Epidermal melanocyte (primary cell): ENCODE measurements around the gene TK2.
A peak's percentile ranks its signal among the peaks of the same experiment; 100 is the strongest.
"Not testable (repeated sequence)": the region's sequence is repeated elsewhere in the genome, so short reads cannot be mapped to it uniquely, and the experiment has no call there.

Experiments
- DNase-seq: peaks from one replicate; pipeline ENCODE4 v3.0.0; 2011; ENCODE audit warnings: low spot score; ENCODE audit not compliant: insufficient read length

The TK2 gene

DNA sequence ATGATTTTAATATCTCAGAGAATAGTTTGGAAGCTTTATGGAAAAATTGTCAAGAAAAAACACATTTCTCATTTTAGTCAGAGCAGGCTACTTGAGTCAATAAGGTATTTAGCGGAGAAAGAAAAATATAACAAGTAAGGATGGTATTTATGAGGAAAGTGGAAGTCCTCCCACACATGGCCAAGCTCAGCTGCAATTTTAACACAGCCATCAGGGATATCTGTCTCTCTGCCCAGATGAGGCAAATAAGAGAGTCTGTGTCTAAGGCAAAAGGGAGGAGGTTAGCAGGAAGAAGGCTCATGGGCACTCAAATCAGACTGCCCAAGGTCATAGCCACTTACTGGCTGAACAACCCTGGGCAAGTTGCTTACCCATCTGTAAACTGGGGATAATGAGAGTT lies 24.2 kb upstream of the TK2 start:
- no peak for DNase-seq

DNA sequence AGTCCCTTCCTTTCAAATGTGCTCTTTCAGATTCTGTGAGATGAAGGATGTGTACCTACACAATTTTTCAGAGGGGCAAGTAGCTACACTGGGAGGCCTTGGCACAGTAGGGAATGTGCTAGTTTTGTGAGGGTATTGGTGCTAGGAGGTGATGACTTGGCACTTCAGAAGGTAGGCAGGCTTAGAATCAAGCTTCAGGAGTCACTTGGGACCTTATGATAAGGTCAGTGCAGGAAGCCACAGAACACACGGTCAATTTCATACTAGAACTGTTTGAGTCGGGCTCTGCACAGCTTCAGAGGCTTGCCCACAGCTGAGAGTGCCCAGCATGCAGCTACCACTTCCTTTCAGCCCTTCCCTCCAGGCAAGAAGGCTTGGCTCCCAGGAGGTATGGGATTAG lies 22.4 kb upstream of the TK2 start:
- DNase-seq: no peak

DNA sequence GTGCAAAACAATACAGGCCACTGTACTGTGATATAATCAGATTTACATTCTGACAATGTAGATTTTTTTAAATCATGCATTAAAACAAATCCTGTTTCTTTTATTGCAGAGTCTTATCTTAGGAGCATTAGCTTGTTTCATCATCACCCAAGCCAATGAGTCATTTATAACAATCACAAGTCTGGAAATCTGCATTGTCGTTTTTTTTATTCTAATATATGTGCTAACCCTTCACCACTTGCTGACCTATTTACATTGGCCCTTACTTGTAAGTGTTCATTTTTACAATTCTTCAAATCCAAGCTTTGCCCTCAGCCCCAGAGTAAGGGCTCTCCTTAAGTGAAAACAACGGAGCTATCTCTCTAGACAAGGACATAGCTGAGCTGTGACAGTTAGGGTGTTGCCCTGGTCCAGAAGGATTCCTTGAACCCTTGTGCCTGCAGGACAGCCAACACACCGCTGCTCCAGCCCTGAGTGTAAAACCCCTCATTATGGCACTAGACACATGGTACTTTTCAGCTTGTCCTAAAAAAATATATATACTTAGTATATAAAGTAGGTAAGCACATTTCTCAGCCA lies 20.0 kb upstream of the TK2 start:
- DNase-seq: no peak

DNA sequence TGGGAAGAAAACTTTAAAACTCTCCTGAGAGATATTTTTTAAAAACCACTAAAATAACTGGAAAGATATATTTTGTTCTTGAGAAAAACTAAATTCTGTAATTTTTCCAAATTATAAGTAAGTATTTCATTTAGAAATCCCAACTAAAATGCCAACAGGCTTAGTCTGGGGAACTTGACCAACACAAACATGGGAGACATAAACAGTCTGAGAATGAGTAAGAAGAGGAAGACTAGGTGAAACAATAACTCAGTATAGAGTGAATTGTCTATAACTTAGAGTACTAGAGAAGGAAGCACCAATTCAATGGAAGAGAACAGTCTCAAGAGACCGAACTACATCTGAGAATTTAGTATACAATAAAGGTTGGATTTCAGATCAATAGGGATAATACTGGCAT lies 19.2 kb upstream of the TK2 start:
- DNase-seq: no peak

DNA sequence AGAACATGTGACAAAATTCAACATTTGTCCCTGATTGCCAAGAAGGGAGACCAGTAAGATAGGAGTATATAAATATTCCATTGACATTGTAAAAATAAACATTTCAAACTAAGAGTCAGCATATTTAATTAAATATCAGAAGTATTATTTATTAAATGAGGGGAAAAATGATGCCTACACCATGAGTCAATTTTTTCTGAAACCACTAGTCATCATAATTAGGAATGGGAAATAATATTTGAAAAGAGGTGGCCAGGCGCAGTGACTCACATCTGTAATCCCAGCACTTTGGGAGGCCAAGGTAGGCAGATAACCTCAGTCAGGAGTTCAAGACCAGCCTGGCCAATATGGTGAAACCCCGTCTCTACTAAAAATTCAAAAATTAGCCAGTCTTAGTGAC lies 18.4 kb upstream of the TK2 start:
- no peak for DNase-seq

DNA sequence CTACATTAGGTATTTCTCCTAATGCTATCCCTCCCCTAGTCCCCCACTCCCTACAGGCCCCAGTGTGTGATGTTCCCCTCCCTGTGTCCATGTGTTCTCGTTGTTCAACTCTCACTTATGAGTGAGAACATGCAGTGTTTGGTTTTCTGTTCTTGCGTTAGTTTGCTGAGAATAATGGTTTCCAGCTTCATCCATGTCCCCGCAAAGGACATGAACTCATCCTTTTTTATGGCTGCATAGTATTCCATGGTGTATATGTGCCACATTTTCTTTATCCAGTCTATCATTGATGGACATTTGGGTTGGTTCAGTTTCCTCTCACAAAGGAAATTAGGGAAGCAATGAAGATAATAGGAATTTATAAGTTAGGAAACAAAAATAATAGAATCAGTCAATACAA lies 17.3 kb upstream of the TK2 start:
- DNase-seq: not testable (repeated sequence)

DNA sequence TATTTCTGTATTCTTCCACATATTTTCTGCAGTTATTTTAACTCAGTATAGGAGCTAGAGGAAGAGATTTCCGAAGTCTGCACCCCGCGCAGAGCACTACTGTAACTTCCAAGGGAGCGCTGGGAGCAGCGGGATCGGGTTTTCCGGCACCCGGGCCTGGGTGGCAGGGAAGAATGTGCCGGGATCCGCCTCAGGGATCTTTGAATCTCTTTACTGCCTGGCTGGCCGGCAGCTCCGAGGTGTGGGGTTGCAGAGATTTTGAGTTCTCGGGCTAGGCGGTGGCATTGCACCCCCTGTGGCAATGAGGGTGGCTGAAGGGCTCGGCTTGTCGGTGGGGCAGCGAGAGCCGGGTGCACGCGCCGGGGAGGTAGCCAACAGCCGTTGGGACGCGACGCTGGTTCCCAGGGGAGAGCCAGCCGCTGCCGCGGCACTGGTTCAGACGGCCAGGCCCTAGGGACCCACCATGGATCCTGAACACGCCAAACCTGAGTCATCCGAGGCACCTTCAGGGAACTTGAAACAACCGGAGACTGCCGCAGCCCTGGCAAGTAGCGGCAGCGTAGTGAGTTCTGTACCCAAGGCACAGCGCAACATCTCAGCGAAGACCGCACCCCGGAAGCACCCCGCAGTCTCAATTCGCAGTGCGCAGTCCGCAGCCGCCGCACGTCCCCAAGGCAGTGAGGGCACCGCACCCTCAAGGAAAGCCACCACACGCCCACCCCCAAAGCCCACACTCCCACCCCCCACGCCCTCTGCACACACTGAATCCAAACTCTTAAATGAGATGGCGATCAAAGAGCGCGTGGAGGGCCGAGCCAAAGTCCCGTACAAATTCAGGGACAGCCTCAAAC lies 16.4 kb upstream of the TK2 start, which contains the start of gene CMTM1:
CMTM1 (plus strand) TSS at position 389 of the 851 bp plus-strand sequence; CDS start at position 464, 75 bp downstream.
- DNase-seq: no peak

DNA sequence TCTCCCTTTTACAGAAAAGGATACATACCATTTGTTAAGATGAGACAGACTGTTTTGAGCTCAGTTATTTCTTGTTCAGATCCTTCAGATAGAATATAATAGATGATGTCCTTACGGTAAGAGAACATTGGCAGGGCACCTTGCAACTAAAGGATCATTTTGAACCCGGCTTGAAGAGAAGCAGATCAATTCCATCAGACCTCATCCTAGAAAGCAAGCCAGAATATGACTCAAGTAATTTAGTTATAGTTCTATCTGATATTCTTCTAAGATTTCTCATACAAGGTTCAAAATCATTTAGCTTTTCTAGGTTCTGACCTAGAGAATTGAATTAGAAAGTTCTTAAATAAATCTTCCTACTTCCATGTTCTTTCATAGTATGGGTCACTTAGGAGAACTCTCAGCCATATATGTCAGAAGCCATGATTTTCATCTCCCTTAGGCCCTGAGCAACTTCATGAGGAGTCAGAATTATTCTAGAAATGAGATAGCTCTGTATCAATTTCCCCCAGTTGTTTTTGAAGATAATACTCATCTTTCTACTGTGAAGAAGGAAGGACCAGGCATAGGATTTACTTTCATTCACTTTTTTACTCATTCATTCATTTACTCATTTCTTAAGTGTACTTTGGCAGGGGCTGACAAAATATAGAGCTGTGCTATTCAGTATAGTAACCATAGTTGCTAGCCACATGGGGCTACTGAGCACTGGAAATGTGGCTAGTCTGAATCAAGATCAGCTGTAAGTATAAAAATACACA lies 13.8 kb upstream of the TK2 start:
- no peak for DNase-seq

DNA sequence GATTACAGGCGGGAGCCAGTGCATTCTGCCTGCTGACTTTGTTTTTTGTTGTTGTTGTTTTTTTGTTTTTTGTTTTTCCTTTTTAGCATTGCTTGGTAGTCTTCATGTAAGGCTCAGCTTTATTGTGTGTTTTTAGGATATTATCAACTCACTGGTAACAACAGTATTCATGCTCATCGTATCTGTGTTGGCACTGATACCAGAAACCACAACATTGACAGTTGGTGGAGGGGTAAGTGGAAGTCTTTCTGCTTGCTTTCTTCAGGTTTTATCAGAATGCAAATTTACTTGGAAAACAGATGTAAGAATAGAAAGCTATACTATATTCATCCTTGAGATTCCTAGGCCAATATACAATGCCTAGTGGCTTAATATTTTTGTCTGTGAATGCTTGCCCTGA lies 13.1 kb upstream of the TK2 start:
- DNase-seq: no peak

DNA sequence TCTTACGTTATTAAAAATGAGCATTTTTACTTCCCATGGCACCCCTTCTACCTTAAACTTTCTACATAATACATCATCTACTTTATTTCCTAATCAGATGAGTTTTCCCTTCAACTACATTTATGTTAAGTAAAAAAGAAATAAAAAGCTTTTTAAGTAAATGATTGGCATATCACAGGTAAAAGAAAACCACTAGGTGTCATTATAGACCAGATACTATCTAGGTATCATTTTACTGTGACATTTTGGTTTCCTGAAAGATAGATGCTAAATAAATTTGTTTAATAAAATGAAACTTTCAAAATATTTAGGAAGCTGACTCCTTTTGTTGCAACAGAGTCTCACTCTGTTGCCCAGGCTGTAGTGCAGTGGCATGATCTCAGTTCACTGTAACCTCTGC lies 12.5 kb upstream of the TK2 start:
- no peak for DNase-seq

DNA sequence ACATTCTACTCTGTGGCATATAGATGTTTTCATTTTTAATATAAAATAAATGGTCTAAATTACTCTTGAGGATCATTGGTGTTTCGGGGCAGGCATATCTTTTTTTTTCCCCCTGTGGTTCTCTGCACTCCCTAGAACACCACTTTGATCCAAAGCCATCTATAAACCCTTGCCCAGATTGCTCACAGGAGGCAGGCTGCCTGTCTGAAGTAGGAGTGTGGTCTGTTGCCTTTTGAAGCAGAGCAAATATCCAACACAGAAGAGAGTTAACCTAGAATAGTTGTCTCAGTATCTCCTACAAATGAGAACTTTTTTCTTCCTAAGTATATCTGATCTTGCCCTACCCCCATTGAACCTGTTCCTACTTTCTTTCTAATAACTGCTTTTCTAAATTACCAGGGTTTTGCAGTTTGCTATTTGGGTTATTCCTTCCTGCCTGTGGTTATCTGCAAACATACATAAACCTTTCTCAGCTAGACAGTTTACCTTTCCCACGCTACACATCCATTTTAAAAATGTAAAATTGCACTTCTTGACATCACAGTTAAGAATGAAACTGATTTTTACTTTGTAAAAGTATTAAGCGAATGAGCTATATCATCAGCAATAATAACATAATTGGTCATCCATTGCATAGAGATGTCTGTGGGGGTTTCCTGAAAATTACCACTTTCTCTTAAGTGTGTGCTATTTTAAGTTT lies 11.6 kb upstream of the TK2 start:
- no peak for DNase-seq

DNA sequence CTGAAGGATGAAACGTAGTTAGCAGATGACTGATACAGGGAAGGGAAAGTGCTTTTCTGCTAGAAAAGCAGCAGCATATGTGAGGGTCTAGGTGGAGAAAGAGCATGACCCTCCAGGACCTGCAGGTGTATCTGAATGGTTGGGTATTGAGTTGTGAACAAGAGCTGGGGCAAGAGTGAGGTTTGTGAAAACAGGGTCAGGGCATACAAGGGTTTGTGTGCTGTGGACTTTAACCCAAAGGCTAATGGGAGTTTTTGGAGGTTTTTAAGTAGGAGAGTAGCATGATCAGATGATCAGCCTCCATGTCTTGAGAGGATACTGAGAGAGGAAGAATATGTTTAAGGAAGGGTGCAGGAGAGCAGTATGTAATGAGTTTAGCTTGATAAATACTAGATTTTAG lies 10.2 kb upstream of the TK2 start:
- DNase-seq: no peak

DNA sequence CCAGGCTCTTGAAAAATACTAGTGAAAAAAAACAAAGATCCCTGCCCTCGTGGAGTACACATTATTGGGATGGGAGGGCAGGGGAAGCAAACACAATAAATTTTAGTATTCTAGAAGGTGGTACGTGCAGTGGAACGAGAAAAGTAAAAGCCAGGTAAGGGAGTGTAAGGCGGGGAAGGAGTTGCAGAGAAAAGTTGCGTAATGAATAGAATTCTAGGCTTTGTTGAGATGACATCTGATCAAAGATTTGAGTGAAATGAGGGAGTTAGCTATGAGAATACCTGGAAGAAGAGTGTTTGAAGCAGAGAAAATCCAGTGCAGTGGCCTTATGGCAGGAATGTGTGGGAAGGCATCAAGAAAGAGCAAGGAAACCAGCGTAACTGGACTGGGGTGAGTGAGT lies 4.6 kb upstream of the TK2 start:
- DNase-seq: no peak

DNA sequence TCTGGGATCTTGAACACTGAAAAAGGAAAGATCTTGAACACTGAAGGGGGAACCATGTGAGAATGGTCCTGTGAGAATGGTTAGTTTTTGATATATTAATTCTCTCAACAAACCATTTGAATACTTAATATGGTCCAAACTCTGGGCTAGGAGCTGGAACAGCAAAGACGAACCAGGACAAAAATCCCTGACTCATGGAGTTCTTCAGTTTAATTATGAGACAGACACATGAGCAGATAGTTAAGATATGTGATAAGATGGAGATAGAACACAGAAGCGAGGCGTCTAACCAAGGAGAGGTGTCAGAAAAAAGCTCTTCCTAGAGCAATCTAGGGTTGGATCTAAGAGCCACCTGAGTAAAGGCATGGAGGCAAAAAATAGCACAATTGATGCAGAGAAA lies 4.1 kb upstream of the TK2 start:
- DNase-seq: no peak

DNA sequence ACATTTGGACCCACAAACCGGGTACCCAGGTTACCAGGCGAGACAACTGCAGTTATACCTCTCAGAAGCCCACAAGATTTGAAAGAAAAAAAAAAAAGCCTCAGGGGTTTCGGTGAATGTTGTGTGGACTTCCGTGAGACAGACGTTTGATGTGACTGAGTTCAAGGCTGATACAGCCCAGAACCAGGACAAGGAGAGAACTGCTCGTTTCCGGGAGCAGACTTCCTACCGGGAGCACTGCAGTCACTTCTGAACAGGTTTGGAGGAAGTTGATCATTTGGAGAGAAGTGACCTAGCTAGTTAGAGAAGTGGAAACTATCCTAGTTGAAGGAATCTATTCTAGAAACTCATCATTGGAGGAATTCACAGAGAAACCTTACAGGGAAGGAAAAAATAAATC lies 3.3 kb upstream of the TK2 start:
- no peak for DNase-seq

DNA sequence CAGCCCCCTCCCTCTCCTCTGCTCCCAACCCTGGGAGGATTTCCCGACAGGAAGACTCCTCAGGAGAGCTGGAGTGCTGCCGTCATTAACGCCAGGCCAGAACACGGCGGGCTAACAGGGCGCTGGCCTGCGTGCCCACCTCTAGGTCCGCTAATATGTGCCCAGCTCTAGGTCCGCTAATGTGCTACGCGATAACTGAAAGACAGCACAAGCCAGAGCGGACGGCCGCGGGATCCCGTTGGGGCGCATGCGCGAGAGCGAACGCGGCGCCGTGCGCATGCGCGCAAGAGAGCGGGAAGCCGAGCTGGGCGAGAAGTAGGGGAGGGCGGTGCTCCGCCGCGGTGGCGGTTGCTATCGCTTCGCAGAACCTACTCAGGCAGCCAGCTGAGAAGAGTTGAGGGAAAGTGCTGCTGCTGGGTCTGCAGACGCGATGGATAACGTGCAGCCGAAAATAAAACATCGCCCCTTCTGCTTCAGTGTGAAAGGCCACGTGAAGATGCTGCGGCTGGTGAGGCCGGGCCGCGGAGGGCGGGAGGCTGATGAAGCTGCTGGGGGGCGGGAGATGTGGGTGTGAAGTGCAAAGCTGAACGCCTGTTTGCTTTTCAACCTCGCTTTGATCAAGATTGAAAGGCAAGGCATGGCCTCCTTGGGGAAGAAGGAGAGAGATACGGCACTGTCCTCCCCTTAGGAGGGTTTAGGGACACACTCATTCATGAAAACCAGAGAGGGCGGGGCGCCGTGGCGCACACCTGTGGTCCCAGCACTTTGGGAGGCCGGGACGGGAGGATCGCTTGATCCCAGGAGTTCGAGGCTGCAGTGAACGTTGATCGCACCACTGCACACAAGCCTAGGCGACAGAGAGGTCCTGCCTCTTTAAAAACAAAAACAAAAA lies 2.6 kb upstream of the TK2 start, which contains the start of gene CKLF:
CKLF (plus strand) TSS at position 291 of the 892 bp plus-strand sequence; CDS start at position 431, 140 bp downstream.
- peak; percentile 93 for DNase-seq

DNA sequence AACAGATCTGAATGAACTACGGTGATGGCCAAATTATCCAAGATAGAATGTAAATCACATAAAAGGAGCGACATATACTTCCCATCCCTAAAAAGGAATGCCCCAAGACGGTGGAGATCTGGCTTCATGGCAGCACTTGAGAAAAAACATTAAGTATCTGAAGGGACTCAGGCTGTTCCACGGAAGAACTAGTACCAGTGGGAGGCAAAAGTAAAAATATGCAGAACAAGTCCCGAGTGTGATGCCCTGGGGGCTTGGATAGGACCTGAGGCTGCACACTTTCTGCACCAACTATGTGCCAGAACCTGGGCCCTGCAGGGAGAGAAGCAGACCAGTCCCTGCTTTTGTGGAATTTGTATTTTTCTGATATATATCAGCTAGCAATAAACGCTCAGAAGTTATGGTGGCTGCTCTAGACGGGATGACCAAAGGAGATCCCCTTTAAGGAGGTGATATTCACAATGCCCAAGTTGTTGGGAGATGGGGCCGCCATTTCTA lies 1.9 kb upstream of the TK2 start:
- no peak for DNase-seq

DNA sequence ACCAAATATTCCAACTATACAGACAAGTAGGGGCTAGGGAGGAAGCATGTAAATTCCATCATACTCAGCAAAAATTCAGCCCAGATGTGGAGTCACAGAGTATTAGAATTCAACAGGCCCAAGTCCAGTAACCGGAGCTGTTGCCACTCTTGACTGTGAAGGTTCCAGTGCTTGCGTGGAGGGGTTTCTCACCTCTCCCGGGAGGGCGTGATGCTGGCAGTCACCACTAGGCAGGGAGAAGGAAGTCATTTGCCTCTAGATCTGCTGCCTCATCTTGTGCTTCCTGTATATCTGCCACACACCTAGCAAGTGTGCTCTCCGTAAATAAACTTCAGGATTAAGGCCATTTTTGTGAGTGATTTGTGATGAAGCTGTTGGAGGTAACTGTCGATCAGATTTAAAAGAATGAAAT lies 1.4 kb upstream of the TK2 start:
- DNase-seq: no peak

DNA sequence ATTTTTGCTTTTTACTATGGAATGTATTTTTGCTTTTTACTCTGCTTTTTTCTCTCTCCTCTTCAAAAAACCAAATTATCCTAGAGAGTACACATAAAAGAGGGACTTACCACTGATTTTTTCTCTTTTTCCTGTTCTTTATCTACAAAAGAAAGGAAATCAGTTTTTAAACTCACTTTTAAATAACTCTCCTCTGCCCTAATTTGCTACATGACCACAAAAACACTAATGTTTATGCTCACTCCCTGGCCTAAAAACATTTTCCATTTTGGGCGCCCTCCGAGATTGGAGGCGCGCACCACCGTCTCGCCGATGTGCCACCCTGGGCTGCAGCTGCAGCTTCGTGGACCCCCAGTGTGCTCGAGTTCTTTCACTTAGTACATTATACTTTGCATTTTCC lies 1.1 kb downstream of the TK2 start:
- DNase-seq: no peak

DNA sequence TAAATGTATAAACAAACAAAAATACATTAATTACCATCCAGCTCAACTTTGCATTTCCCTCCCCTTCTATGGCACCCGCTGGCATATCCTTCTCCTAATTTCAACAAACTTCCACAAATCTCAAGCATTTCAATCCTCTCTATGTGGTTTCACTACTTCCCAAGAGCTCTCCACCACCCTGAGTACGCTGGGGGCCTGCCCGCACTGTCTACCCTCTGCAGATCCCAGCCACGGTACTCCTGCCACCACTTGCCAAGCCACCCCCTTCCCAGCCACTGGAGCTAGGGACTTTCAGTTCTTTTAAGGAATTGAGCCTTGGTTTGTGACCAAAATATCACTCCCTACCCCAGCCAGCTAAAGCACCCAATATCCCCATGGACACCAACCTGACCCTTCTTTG lies 1.9 kb downstream of the TK2 start:
- DNase-seq: no peak
